ENCODE measurements around the gene NIPBL. TPM values are rescaled to one million over a fixed set of nuclear protein-coding genes. Genes with fewer than 3 reads are reported as not detected.
"Not testable (repeated sequence)": the region's sequence is repeated elsewhere in the genome, so short reads cannot be mapped to it uniquely, and the experiment has no call there.

The NIPBL gene
- 10 to 100 TPM in 11 of 12 donors, not detected in 1; 40.1 to 79.5 (median 49.2) TPM for polyA plus RNA-seq (ENCODE audit: insufficient read length in 12 of 12)
- long read RNA-seq, donor 1, partial matches to known transcripts, result 25 of 27 reads
- long read RNA-seq, donor 1, other reads (novel, unspliced or antisense), result 0 of 27 reads
- long read RNA-seq, donor 2, result 0 reads
- long read RNA-seq, donor 3, partial matches to known transcripts, result 6 of 6 reads
- long read RNA-seq, donor 3, other reads (novel, unspliced or antisense), result 0 of 6 reads
- long read RNA-seq, donor 4, result 0 reads
- long read RNA-seq, donor 5, partial matches to known transcripts, result 69 of 69 reads
- long read RNA-seq, donor 5, other reads (novel, unspliced or antisense), result 0 of 69 reads
- long read RNA-seq, donor 6, partial matches to known transcripts, result 0 of 2 reads
- long read RNA-seq, donor 6, other reads (novel, unspliced or antisense), result 0 of 2 reads
- long read RNA-seq, donor 7, result 0 reads
- long read RNA-seq, donor 8, result 0 reads
- long read RNA-seq, donor 9, result 0 reads
- long read RNA-seq, donor 10, partial matches to known transcripts, result 10 of 10 reads
- long read RNA-seq, donor 10, other reads (novel, unspliced or antisense), result 0 of 10 reads
- long read RNA-seq, donor 11, partial matches to known transcripts, result 8 of 8 reads
- long read RNA-seq, donor 11, other reads (novel, unspliced or antisense), result 0 of 8 reads

DNA sequence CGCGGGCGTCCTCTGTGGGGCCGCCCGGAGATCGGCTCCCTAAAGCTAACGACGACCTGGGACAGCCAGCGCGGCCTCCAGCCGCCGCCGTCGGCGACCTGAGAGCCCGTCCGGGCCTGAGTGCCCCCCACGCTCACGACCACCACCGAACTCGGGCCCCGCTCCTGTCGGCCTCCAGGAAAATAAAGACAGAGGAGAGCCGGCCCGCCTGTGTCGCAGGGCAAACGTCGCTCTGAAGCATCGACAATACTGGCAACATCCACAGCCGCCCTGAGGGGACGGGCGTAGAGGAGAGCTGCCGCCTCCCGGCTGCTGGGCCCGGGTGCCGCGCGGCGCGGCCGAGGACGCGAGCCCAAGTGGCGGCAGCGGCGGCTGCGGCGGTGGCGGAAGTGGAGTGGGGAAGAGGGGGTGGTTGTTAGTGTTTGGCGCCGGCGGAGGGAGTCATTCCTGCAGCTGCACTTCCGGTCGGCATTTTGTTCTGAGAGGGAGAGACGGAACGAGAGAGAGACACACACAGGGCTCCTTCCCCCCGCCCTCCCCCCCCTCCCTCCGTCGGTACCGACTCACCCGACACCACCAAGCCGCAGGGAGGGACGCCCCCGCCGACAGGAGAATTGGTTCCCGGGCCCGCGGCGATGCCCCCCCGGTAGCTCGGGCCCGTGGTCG is at the start of gene NIPBL:
NIPBL (plus strand) TSS at position 471 of the 666 bp plus-strand sequence. CDS start 76,928 bp downstream, outside the sequence.
- peak; percentile 92 for DNase-seq

GRCh38 chr5:36832274-36832673 is 44.3 kb upstream of the NIPBL start:
- DNase-seq, result no peak

DNA sequence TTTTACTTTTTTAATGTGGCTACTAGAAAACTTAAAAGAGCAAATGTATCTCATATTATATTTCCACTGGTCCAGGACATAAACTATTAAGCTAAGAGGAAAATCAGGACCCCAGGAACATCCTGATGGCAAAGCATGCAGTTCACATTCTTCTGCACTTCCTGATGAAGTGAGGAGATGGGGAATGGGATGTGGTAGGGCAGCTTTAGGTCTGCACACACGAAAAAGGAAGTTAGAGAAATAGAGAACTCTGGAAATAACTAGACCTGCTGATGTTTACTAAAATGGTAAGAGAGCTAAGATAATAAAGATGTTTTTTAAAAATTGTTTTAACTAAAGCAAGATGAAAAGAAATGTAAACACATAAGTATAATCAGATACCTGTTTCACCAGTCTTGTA is 39.7 kb upstream of the NIPBL start:
- no peak for DNase-seq

GRCh38 chr5:36839489-36840476 is 36.8 kb upstream of the NIPBL start:
- no peak for DNase-seq

GRCh38 chr5:36841677-36842076 is 34.9 kb upstream of the NIPBL start:
- DNase-seq, result no peak

GRCh38 chr5:36842087-36842486 is 34.5 kb upstream of the NIPBL start:
- DNase-seq, result no peak

DNA sequence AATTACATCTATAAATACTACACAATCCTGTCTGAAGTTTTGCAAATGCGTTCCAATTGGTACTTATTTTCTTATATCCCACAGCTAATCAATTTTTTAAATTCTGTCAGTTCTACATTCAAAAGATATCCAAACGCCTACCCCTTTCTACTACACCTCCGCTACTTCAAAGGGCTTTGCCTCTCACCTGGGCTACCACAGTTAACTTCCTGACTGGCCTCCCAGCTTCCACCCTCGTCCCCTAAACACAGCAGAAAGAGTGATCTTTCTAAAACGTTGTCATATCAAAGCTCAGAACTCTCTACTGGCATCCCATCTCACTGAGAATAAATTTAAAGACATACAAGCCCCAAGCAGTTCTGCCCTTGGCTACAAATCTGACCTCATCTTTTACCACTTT is 32.3 kb upstream of the NIPBL start:
- no peak for DNase-seq

GRCh38 chr5:36848545-36848944 is 28.0 kb upstream of the NIPBL start:
- DNase-seq, result not testable (repeated sequence)

DNA sequence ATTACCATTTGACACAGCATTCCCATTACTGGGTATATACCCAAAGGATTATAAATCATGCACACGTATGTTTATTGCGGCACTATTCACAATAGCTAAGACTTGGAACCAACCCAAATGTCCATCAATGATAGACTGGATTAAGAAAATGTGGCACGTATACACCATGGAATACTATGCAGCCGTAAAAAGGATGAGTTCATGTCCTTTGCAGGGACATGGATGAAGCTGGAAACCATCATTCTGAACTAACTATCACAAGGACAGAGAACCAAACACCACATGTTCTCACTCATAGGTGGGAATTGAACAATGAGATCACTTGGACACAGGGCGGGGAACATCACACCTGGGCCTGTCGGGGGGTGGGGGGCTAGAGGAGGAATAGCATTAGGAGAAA is 23.7 kb upstream of the NIPBL start:
- not testable (repeated sequence) for DNase-seq

DNA sequence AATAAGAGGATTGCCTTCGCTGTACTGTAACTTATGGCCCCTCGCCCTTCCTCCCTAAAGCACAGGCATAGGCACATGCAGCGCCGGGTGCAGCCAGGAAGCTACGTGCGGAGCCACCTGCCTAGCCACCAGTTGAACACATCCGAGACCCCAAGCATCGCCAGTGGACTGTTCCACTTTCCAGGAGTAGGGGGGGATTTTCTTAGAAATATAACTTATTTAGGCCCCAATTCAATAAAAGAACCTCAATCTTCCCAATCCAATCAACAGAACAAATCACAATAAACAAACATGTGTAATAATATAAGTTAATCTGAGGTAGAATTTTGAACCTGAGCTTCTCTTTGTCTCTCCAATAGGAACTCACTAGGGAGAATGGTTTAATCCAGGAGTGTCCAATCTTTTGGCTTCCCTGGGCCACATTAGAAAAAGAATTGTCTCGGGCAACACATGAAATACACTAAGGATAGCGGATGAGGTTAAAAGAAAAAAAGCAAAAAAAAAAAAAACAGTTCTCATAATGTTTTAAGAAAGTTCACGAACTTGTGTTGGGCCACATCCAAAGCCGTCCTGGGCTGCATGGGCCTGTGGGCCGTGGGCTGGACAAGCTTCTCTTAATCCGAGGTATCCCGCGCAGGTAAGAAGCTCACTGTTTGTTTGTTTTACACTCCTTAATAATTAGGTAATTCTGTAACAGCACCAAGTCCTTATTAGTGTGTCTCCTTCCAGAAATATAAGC is 22.0 kb upstream of the NIPBL start:
- no peak for DNase-seq

DNA sequence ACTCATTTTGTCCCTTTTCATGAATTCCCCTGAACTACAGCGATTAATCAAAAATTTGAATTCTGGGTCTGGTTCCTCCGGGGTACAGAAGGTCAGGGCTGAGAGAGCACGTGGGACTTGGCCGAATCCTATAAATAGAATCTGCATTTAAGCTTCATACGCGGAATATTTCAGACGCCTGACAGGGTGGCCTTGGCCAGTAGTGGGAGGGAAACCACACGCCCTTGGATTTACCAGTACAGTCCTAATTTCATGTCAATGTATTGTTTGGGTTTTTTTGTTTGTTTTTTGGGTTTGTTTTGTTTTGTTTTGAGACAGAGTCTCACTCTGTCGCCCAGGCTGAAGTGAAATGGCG is 21.5 kb upstream of the NIPBL start:
- DNase-seq, result no peak

DNA sequence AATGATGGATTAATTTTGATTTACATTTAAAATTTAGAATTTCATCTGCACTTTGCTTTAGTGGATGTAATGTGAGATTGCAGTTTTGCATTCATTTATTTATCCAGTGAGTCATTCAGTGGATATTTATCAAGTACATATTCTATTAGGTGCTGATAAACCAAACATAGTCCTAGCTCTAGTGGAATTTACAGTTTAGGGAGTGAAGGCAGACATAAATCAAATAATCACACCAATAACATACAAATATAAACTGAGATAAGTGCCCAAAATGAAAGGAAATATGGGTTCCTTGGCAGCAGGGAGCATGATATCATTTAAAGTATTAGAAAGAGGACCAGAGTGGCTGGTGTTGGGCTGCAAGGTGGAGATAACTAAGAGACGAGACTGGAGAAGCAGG is 14.7 kb upstream of the NIPBL start:
- no peak for DNase-seq

GRCh38 chr5:36870399-36871040 is 6.0 kb upstream of the NIPBL start:
- peak; percentile 54 for DNase-seq

- no peak for DNase-seq
Measured at GRCh38 chr5:36874465-36874864, 2.1 kb upstream of the NIPBL start.

DNA sequence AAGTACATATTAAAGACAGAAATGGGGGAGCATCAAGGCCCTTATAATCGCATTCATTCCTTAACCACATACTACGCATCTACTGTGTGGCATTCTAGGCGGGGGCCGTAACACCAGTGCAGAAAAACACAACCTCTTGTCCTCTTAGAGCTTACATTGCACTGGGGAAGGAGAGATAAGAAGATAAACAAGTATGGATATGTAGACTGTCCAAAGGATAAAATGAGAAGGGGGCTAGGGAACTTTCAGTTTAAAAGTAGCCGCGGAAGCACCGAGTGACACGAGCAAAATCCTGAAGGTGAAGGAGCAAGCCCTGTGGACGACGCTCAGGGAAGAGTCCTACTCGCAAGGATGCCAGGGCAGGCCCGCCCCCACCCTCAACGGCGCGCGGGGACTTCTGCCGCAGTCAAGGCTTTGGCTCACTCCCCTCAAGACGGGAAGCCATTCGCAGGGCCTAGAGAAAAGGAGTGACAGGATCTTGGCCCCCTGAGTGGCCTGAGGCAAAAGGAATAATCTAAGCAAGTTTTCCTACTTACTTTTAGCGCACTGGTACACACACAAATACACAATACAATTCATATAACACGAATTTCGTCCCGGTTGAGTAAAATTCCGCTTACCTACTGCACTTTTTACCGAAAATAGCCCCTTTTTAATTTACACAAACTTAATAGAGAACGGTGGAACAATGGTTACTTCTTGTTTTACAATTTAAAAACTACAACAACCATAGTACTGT is 1.3 kb upstream of the NIPBL start:
- peak; percentile 48 for DNase-seq

DNA sequence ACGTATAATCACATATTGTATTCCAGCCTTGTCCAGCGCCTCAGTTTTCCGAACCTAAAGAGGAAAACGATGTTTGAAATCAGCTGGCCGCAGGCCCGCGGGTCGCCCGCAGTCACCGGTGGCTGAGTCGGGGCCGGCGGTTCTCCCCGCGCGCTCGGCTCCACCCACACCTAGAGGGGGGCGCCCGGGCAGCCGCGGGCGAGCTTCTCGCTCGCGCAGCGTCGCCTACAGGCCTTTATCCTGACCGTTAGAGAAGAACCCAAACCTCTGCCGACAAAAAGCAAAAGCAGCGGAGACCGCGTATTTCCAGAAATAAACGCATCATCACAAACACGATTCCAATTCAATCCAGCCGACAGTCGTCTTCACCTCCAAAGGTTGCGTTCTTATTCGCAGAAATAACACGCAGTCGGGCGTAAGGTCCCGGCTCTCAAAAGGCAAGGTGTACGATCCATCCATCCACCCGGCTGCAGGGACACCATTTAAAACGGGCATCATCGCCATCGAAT is 725 bp upstream of the NIPBL start:
- peak; percentile 82 for DNase-seq

GRCh38 chr5:36876965-36877666 is 547 bp downstream of the NIPBL start:
- peak; percentile 80 for DNase-seq

- peak; percentile 12 for DNase-seq
Measured at GRCh38 chr5:36877667-36878391, 1.3 kb downstream of the NIPBL start.
